Endothelial cell of umbilical vein (primary cell): ENCODE results near the gene SPTSSA. TPM values are rescaled to one million over a fixed set of nuclear protein-coding genes. Genes with fewer than 3 reads are reported as not detected.
"Not testable (repeated sequence)": the region's sequence is repeated elsewhere in the genome, so short reads cannot be mapped to it uniquely, and the experiment has no call there.

Source experiments
- BruUV-seq: library from RNA; stranded (reverse); fragments of 400-500 nt; replicated peaks from 2 replicates; lab custom pipeline; 2021; lab: Mats Ljungman, UMichigan
- CTCF ChIA-PET: fragments of 300-600, 350-600 bp; sonication (Branson Sonifier 250); formaldehyde crosslinking; loops from one replicate; lab custom pipeline; 2021; ENCODE audit warnings: antibody characterized with exemption, inconsistent platforms; lab: Charles Lee
- POLR2A ChIA-PET: fragments of 300-600, 350-600 bp; sonication (Branson Sonifier 250); formaldehyde crosslinking; loops from one replicate; lab custom pipeline; 2021; ENCODE audit warnings: antibody characterized with exemption, inconsistent platforms; lab: Charles Lee
- DNase-seq: peaks from one replicate; pipeline ENCODE4 v3.0.0-alpha.2; 2011; ENCODE audit warnings: low read depth, low spot score
- FAIRE-seq: peaks from 2 replicates; lab custom pipeline; 2011; peaks lifted over from hg19 to GRCh38; lab: Jason Lieb, UNC
- H2AFZ ChIP-seq: 2 replicates; pipeline ENCODE4 v1.6.0; 2012; ENCODE audit warnings: low read depth, low read length, control low read depth, inconsistent platforms
- H3K27ac ChIP-seq: 2 replicates; pipeline ENCODE4 v1.5.1; 2011; ENCODE audit warnings: low read depth, mild to moderate bottlenecking, control low read depth, low read length, moderate library complexity; ENCODE audit not compliant: insufficient read depth
- H3K27me3 ChIP-seq, 2 experiments: 2 replicates each; pipeline versions ENCODE4 v1.6.0 to v1.6.1; 2011; ENCODE audit warnings: low read length in 2 of 2, mixed read lengths in 1 of 2; ENCODE audit not compliant: control insufficient read depth in 2 of 2, insufficient read depth in 2 of 2
- H3K36me3 ChIP-seq, 2 experiments: 2 replicates in 1 of 2; 3 replicates in 1 of 2; pipeline ENCODE4 v1.5.1; 2011; ENCODE audit warnings: low read length in 2 of 2, mild to moderate bottlenecking in 1 of 2, moderate library complexity in 1 of 2; ENCODE audit not compliant: control insufficient read depth in 2 of 2, insufficient read depth in 2 of 2; ENCODE audit errors: extremely low read depth in 1 of 2
- H3K4me1 ChIP-seq: 3 replicates; pipeline ENCODE4 v1.5.1; 2011; ENCODE audit warnings: mild to moderate bottlenecking, low read length; ENCODE audit not compliant: control insufficient read depth, insufficient read depth; ENCODE audit errors: extremely low read depth
- H3K4me2 ChIP-seq: 2 replicates; pipeline ENCODE4 v1.6.1; 2011; ENCODE audit warnings: low read length, control low read depth, mixed read lengths; ENCODE audit not compliant: insufficient read depth
- H3K4me3 ChIP-seq, 3 experiments: fragments of 200-600 bp in 1 of 3; sonication (generic), shearing (Covaris generic) in 1 of 3; replicated peaks in 1 of 3; 2 replicates each; pipeline ENCODE4 v1.5.1; 2011 to 2016; ENCODE audit warnings: control low read depth in 3 of 3, low read length in 3 of 3, mild to moderate bottlenecking in 2 of 3, inconsistent platforms in 1 of 3, low read depth in 1 of 3, moderate library complexity in 1 of 3; ENCODE audit not compliant: insufficient read depth in 1 of 3
- H3K79me2 ChIP-seq: 2 replicates; pipeline ENCODE4 v1.6.0; 2012; ENCODE audit warnings: low read length, inconsistent platforms; ENCODE audit not compliant: control insufficient read depth, insufficient read depth
- H3K9ac ChIP-seq: replicated peaks from 2 replicates; pipeline ENCODE3; 2011; ENCODE audit warnings: low read length, control low read depth; ENCODE audit not compliant: insufficient read depth; ENCODE audit errors: extremely low read depth
- H3K9me1 ChIP-seq: replicated peaks from 3 replicates; pipeline ENCODE4 v1.6.0; 2011; ENCODE audit warnings: mild to moderate bottlenecking, low read length; ENCODE audit not compliant: control insufficient read depth, insufficient read depth; ENCODE audit errors: extremely low read depth
- H3K9me3 ChIP-seq: replicated peaks from 2 replicates; pipeline ENCODE4 v1.5.1; 2012; ENCODE audit warnings: low read length, inconsistent platforms; ENCODE audit not compliant: control insufficient read depth, insufficient read depth
- H4K20me1 ChIP-seq: replicated peaks from 2 replicates; pipeline ENCODE3; 2011; ENCODE audit warnings: mild to moderate bottlenecking, low read length; ENCODE audit not compliant: control insufficient read depth, insufficient read depth; ENCODE audit errors: extremely low read depth
- JUN ChIP-seq: IDR thresholded peaks from 2 replicates; pipeline ENCODE4 v1.6.1; 2011; ENCODE audit warnings: borderline replicate concordance, low read depth; ENCODE audit not compliant: insufficient read length, insufficient read depth
- MYC ChIP-seq: IDR thresholded peaks from one replicate; pipeline ENCODE4 v1.6.1; 2011; ENCODE audit warnings: mild to moderate bottlenecking, low read depth, low read length
- dilution Hi-C: fragments of 300-500 bp; cut with MboI; formaldehyde crosslinking; loops from one replicate; pipeline ENCODE4 v1.15.0; 2019; ENCODE audit warnings: low sequenced_read_pairs; ENCODE audit not compliant: extremely low pct_ligation_motif_present
- intact Hi-C: fragments of 100-400 bp; cut with micrococcal nuclease; formaldehyde crosslinking; loops from one replicate; pipeline ENCODE4 v1.10.0; 2022
- polyA plus RNA-seq, 4 experiments: library from polyadenylated mRNA; depleted of rRNA in 3 of 4; stranded (reverse) in 3 of 4; unstranded in 1 of 4; fragments of >200 nt; gene quantifications; 2 replicates each; pipeline versions ENCODE4 v1.2.1 to v1.2.3, GENCODE V29; 2011 to 2012; ENCODE audit warnings: missing spikeins in 1 of 4
- total RNA-seq: library from RNA; stranded (reverse); gene quantifications from 2 replicates; pipeline ENCODE4 v1.2.3, GENCODE V29; 2021
- TF ChIP-seq, protein P1 (sequence below), 2 donors: IDR thresholded peaks; 1 replicate in 1 of 2; 2 replicates in 1 of 2; pipeline ENCODE4 v1.5.1; 2011; ENCODE audit warnings: low read length in 2 of 2, mild to moderate bottlenecking in 2 of 2, moderate library complexity in 2 of 2, control low read depth in 1 of 2, inconsistent platforms in 1 of 2, low read depth in 1 of 2; ENCODE audit not compliant: insufficient read depth in 1 of 2; ENCODE audit errors: extremely low read depth in 1 of 2

The SPTSSA gene
- total and polyA plus RNA-seq, 2 donors (not counting 3 experiments of a cell fraction or from before 2014, with no cell fraction given) = 21.3 to 24.3 TPM

DNA sequence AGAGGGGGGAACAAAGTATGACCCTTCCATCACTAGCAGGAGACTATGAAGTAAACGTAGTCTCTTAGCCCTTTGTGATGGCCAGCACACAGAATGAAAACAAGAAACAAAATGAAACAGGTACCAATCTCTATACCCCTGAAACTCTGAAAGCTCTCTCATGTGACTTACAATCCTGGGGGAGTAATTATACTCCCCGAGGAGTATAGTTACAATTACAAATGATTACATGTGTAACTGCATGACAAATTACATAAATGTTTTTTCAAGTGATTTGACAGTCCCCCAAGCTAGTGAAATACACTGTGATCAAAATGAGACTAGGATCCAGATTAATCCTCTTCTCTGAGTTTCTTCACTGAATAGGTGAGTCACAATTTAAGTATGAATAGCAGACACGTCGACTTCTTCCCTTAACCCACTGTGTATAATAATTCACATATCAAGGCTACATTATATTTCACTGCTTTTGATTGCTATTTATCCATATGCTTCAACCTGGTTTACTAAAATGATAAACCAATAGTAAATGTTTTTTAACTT lies 74.0 kb downstream of the SPTSSA start:
- no peaks in the 10 kb centered on the region for H3K79me2 ChIP-seq
- no TSS peak for BruUV-seq
- H3K4me3 ChIP-seq = no peak overlapping the region
- H3K36me3 ChIP-seq = no peaks in the 10 kb centered on the region
- ChIA-PET POLR2A (no interaction called here), CTCF (no interaction called here)
- H2AFZ ChIP-seq = no peak overlapping the region
- no peaks in the 10 kb centered on the region for H3K9me1 ChIP-seq
- H4K20me1 ChIP-seq = no peaks in the 10 kb centered on the region
- H3K9me3 ChIP-seq = no peaks in the 10 kb centered on the region
- no peak overlapping the region for H3K9ac ChIP-seq
- FAIRE-seq (no peak), DNase-seq (no peak)
- no peaks in the 10 kb centered on the region for H3K27me3 ChIP-seq
- dilution Hi-C loops = no loop called here
- no peak overlapping the region for H3K27ac ChIP-seq
- no peak overlapping the region for H3K4me2 ChIP-seq
- TF ChIP-seq MYC (no peak), JUN (no peak)
- no peaks in the 10 kb centered on the region for H3K4me1 ChIP-seq
- intact Hi-C loops = no loop called here

DNA sequence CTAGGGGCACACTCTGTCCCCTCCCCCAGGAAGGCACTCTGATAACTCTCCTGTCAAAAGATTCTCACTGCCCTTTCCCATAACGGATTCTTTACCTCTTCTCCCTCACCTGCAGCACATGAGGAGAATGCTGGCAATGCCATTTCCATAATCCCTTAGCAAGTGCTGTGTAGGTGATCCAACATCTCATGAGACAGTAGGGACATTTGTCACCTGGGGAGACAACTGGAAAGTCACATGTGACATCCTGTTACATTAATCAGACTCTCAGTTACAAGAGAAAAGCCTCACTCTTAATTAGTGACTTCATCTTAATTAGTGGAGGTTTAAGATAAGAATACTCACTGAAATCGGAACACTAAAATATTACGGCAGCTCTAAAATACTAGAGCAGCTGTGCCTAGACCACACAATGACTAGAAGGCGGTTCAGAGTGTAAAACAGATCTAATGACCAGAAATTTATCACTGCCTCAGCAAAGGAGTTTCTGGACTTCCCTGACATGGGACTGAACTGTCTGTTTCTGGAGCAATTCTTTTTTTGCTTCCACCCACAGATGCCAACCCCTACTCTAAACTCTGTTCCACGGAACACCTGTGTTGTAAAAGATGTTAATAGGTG lies 75.1 kb downstream of the SPTSSA start:
- TF ChIP-seq MYC = no peak
- TF ChIP-seq, protein P1, sequence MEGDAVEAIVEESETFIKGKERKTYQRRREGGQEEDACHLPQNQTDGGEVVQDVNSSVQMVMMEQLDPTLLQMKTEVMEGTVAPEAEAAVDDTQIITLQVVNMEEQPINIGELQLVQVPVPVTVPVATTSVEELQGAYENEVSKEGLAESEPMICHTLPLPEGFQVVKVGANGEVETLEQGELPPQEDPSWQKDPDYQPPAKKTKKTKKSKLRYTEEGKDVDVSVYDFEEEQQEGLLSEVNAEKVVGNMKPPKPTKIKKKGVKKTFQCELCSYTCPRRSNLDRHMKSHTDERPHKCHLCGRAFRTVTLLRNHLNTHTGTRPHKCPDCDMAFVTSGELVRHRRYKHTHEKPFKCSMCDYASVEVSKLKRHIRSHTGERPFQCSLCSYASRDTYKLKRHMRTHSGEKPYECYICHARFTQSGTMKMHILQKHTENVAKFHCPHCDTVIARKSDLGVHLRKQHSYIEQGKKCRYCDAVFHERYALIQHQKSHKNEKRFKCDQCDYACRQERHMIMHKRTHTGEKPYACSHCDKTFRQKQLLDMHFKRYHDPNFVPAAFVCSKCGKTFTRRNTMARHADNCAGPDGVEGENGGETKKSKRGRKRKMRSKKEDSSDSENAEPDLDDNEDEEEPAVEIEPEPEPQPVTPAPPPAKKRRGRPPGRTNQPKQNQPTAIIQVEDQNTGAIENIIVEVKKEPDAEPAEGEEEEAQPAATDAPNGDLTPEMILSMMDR (IDR thresholded peaks at IDR 0.05; ENCODE audit: extremely low read depth in 1 of 2, insufficient read depth in 1 of 2, low read depth in 1 of 2, low read length in 2 of 2) = no peak
- ChIA-PET POLR2A (no interaction called here), CTCF (no interaction called here)
- H3K9me3 ChIP-seq = no peaks in the 10 kb centered on the region
- no peak for DNase-seq
- no peaks in the 10 kb centered on the region for H3K4me1 ChIP-seq
- BruUV-seq = no TSS peak
- no peaks in the 10 kb centered on the region for H4K20me1 ChIP-seq
- no peak overlapping the region for H2AFZ ChIP-seq
- FAIRE-seq = no peak
- dilution Hi-C loops = no loop called here
- no peak overlapping the region for H3K4me3 ChIP-seq
- no peak overlapping the region for H3K9ac ChIP-seq
- no peaks in the 10 kb centered on the region for H3K9me1 ChIP-seq
- no peaks in the 10 kb centered on the region for H3K36me3 ChIP-seq
- no peak overlapping the region for H3K27ac ChIP-seq
- no peak overlapping the region for H3K4me2 ChIP-seq
- H3K27me3 ChIP-seq = no peaks in the 10 kb centered on the region
- no peaks in the 10 kb centered on the region for H3K79me2 ChIP-seq
- intact Hi-C loops = no loop called here

DNA sequence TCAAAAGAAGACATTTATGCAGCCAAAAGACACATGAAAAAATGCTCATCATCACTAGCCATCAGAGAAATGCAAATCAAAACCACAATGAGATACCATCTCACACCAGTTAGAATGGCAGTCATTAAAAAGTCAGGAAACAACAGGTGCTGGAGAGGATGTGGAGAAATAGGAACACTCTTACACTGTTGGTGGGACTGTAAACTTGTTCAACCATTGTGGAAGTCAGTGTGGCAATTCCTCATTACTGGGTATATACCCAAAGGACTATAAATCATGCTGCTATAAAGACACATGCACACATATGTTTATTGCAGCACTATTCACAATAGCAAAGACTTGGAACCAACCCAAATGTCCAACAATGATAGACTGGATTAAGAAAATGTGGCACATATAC lies 76.2 kb downstream of the SPTSSA start:
- BruUV-seq, H4K20me1 ChIP-seq, dilution Hi-C loops, H3K27ac ChIP-seq, intact Hi-C loops, H3K9me3 ChIP-seq, DNase-seq, CTCF ChIA-PET, H3K9me1 ChIP-seq, H3K79me2 ChIP-seq, FAIRE-seq, H3K9ac ChIP-seq, H3K4me1 ChIP-seq, POLR2A ChIA-PET, H3K4me2 ChIP-seq, H3K4me3 ChIP-seq, H3K36me3 ChIP-seq, H3K27me3 ChIP-seq, H2AFZ ChIP-seq: not testable (repeated sequence)
